Measurements from ENCODE around the gene PODXL.

DNA sequence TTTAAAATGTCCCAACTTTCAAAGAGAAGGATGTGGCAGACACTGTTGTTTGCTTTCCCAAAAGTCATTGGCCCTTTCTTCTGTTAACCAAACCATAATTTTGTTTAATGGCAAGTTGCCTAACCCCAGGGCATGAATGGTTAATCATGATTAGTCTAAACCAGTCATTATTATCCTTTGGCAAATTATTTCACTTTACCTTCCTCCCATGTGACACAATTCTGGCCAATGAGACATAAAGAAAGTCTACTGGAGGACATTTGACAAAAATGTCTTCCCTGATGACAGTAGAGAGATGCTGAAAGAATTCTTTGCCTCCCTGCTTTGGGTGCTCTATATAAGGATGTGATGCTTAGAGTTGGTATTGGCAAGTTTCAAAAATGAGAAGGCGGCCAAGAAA, 101.9 kb downstream of the PODXL start:
- TF ChIP-seq, protein P1, sequence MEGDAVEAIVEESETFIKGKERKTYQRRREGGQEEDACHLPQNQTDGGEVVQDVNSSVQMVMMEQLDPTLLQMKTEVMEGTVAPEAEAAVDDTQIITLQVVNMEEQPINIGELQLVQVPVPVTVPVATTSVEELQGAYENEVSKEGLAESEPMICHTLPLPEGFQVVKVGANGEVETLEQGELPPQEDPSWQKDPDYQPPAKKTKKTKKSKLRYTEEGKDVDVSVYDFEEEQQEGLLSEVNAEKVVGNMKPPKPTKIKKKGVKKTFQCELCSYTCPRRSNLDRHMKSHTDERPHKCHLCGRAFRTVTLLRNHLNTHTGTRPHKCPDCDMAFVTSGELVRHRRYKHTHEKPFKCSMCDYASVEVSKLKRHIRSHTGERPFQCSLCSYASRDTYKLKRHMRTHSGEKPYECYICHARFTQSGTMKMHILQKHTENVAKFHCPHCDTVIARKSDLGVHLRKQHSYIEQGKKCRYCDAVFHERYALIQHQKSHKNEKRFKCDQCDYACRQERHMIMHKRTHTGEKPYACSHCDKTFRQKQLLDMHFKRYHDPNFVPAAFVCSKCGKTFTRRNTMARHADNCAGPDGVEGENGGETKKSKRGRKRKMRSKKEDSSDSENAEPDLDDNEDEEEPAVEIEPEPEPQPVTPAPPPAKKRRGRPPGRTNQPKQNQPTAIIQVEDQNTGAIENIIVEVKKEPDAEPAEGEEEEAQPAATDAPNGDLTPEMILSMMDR (IDR thresholded peaks at IDR 0.05; ENCODE audit: low read depth, low read length, missing input control), result no peak
- TF ChIP-seq YY1 (IDR thresholded peaks at IDR 0.05) (no peak), EGR1 (IDR thresholded peaks at IDR 0.05; ENCODE audit: low read depth in 2 of 2) (no peak), TAF1 (conservative IDR thresholded peaks at IDR 0.05) (no peak), SP1 (IDR thresholded peaks at IDR 0.05) (no peak), GABPA (IDR thresholded peaks at IDR 0.05 in 1 of 2, conservative IDR thresholded peaks at IDR 0.05 in 1 of 2) (no peak), RAD21 (IDR thresholded peaks at IDR 0.05) (no peak)
- TF ChIP-seq, protein P2, sequence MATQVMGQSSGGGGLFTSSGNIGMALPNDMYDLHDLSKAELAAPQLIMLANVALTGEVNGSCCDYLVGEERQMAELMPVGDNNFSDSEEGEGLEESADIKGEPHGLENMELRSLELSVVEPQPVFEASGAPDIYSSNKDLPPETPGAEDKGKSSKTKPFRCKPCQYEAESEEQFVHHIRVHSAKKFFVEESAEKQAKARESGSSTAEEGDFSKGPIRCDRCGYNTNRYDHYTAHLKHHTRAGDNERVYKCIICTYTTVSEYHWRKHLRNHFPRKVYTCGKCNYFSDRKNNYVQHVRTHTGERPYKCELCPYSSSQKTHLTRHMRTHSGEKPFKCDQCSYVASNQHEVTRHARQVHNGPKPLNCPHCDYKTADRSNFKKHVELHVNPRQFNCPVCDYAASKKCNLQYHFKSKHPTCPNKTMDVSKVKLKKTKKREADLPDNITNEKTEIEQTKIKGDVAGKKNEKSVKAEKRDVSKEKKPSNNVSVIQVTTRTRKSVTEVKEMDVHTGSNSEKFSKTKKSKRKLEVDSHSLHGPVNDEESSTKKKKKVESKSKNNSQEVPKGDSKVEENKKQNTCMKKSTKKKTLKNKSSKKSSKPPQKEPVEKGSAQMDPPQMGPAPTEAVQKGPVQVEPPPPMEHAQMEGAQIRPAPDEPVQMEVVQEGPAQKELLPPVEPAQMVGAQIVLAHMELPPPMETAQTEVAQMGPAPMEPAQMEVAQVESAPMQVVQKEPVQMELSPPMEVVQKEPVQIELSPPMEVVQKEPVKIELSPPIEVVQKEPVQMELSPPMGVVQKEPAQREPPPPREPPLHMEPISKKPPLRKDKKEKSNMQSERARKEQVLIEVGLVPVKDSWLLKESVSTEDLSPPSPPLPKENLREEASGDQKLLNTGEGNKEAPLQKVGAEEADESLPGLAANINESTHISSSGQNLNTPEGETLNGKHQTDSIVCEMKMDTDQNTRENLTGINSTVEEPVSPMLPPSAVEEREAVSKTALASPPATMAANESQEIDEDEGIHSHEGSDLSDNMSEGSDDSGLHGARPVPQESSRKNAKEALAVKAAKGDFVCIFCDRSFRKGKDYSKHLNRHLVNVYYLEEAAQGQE (IDR thresholded peaks at IDR 0.05), result no peak
